SIG-M5 treated with dmso at 0.1 percent for 504 hours (cell line): ENCODE data around the gene VSX2.

ENCODE experiments used
- DNase-seq: peaks from one replicate; lab custom pipeline; 2025; ENCODE audit not compliant: unreplicated experiment; lab: John Stamatoyannopoulos, UW

The VSX2 gene

GRCh38 chr14:74221741-74222140, 17.5 kb upstream of the VSX2 start:
- no peak for DNase-seq

- no peak for DNase-seq
These were observed 16.2 kb upstream of the VSX2 start for GRCh38 chr14:74223016-74223415.

DNA sequence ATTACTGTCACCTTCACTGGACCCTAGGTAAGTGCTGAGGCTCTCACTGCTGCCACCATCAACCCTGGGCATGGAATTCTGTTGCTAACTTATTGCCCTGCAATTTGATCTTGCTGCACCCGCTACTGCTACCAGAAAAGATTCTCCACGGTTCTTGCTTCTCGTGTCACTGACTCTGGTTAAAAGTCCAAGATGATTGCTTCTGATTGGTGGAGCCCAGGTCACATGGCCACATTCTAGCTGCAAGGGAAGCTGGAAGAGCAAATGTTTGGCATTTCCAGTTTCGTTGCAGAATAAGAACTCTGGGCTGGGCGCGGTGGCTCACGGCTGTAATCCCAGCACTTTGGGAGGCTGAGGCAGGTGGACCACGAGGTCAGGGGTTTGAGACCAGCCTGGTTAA, 7.5 kb upstream of the VSX2 start:
- DNase-seq: no peak

DNA sequence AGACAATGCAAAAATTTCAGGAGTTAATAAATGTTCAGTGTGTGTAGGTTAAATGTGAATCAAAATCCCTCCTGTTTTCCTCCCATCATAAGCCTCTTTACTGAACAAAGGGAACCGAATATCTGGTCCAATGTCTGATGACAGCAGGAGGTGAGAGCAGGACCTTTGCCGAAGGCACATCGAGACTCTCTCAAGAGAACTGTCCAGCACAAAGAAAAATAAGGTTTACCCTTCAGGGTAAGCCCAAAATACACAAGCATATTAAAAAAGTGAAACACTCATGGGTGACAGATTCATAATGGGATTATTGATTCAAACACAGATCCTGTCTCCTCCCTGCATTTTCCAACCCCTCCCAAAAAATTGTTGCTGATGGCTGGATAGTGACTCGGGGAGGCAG, 4.2 kb upstream of the VSX2 start:
- DNase-seq: no peak

- DNase-seq: no peak
These were observed 1.8 kb upstream of the VSX2 start for GRCh38 chr14:74237441-74237840.

DNA sequence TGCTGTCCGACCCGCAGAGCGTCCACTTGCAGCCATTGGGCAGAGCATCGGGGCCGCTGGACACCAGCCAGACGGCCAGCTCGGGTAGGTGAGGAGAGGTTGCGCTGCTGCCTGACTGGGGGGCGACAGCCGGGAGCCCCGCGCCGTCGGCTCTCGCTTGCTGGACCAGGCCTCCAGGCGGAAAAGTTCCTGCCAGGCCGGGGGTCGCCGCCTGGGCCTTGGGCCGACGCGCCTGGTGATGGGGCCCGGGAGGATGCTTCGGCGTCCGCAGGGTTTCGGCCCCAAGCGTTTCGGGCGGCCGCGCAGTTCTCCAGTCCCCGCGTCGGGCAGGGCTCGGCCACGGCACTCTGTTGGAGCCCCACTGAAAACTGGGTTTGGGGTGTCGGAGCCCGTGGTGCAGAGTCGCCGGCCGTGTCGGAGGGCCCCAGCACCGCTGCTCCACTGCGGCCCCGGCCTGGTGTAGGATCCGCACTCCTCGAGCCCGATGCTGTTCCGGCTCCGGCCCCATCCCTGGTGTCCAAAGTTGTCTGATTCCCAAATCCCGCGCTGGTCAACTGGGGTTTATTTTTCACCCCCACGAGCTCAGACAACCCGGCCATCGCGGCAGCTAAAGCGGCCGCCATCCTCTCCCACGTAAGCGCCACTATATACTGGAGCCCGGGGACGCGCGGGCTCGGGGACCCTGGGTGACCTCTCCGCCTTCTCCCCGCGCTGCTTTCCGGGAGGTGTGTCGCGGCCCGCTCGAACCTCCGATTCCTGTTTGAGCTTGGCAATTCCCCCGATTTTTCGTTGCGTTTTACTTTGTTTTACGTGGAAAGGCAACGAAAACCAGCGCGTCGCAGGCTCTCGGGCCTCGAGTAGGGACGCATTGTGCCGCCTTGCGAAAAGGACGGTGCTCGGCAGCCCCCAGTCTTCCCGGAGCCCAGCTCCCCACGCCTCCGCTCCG, 872 bp downstream of the VSX2 start:
- no peak for DNase-seq

- no peak for DNase-seq
These were observed 1.8 kb downstream of the VSX2 start for GRCh38 chr14:74240794-74241651.

DNA sequence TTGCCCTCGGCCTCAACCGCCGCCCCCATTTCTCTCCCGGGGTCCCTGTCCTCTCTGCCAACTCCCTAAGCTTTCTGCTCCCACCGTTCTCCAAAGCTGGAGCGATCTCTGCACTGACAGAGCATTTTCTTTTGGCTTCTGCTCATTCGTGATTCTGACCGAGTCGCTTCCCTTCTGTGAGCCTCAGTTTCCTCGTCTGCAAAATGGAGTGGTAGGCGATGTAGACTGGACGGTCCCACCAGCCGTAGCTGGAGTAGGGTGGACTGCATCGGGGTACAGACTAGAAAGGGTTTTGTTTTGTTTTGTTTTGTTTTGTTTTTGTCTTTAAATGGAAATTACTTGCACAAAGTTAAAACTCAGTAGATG, 2.4 kb downstream of the VSX2 start:
- no peak for DNase-seq

DNA sequence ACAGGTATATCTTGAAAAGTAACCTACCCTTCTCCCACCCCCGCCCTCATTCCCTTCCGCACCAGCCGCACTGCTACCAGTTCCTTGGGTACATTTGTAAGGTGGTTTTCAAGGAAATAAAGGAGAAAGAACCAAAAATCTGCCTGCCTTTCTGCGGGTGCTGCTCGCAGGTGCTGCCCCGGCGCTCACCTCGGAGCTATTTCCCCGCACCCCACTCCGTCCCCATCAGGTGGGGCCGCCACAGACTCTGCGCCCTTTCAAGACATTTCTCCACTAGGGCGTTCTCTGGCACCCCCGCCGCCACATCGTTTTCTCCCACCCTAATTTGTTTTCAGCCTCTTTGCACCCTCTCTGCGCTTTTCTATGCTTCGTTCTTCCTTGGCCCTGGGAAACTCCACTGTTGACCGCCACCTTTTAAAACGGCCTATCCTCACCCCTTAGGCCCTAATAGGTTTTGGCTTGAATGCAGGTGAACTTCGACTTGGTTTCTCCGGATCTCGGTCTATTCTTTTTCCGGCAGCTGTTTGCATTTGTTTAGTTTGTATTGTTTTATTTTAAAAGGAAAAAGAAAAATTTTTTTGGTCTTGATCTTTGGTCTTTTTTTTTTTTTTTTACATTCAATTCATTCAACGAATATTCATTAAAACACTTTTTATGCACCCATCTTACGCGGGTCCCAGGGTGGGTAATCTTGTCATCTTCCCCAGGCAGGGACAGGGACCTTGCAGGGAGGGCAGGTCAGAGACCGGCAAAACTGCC, 3.0 kb downstream of the VSX2 start:
- no peak for DNase-seq

- no peak for DNase-seq
These were observed 3.5 kb downstream of the VSX2 start for GRCh38 chr14:74242780-74243042.

- no peak for DNase-seq
These were observed 3.8 kb downstream of the VSX2 start for GRCh38 chr14:74243051-74243450.

DNA sequence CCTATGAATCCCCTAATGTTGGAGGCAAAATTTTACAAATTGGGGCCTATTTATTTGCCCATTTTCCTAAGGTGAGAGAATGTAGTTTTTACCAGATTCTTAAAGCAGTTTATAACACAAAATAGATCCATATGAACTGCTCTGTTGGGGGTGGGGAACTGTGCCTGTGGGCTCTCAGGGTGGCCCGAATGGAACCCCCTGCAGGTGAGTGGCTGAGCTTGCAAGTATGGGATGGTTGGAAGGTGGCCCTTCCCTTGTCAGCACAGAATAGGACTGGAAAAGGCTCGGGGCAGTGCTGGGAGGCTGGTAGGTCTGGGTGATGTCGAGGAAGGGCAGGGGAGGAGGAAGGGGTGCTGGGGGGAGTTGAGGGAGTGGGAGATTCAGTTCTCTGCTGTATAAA, 4.9 kb downstream of the VSX2 start:
- no peak for DNase-seq

DNA sequence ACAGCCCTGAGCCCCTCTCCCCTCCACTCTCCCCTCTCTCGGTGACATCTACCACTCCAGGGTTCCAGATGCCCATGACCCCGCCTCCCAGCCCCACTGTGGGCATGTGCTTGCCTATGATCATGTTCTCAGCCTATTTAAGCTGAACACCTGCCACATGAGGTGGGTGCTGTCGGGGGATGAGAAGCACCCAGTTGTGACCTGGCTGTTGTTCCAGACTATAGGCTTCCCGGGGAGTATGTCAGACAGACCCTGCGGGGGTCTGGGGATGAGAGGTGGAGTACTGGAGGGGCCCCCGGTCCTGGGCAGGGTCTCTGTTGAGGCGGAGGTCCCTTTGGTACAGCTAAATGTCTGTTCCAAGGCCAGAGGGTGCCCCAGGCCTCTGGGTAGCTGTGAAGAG, 6.0 kb downstream of the VSX2 start:
- DNase-seq: no peak

GRCh38 chr14:74246542-74246941, 7.3 kb downstream of the VSX2 start:
- DNase-seq: no peak

DNA sequence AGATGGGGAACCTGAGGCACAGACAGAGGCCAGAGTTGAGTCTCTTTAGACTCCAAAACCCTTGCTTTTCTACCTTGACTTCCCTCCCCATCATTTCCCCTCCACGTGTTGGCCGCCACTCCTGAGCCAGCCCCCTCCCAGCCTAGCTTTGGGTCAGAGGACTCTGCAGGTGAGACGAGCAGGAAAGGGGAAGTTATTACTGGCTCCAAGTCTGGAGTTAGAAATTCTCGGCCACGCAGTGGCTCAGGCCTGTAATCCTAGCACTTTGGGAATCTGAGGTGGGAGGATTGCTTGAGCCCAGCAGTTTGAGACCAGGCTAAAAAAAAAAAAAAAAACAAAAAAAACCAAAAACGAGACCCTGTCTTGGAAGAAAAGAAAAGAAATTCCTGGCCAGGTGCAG, 8.8 kb downstream of the VSX2 start:
- no peak for DNase-seq

DNA sequence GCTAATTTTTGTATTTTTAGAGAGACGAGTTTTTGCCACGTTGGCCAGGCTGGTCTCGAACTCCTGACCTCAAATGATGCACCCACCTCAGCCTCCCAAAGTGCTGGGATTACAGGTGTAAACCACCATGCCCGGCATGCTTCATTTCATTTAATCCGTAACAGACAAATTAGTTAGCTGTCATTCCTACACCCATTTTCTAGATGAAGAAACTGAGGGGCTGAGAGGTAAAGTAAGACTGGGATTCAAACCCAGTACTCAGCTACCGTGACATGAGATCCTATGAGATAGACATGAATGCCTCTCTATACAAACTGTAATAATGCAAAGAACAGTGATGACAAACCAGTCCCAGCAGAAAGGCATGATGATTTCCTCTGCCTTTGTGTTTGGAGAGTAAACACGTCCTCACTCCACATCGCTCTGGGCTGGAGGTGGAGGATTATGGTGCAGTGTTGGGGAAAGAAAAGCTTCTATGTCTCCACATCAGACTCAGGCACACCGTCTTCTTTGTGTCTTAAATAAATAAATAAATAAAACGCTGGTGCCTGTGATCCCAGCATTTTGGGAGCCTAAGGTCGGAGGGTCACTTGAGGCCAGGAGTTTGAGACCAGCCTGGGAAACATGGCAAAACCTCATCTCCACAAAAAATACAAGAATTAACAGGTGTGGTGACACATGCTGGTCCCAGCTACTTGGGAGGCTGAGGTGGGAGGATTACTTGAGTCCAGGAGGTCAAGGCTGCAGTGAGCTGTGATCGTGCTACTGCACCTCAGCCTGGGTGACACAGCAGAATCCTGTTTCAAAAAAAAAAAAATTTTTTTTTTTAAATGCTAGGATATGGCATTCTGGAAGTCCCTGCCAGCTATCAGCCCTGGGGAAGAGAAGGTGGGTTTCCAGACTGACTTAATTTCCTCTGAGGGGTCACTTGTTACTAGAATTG, 10.5 kb downstream of the VSX2 start:
- no peak for DNase-seq

DNA sequence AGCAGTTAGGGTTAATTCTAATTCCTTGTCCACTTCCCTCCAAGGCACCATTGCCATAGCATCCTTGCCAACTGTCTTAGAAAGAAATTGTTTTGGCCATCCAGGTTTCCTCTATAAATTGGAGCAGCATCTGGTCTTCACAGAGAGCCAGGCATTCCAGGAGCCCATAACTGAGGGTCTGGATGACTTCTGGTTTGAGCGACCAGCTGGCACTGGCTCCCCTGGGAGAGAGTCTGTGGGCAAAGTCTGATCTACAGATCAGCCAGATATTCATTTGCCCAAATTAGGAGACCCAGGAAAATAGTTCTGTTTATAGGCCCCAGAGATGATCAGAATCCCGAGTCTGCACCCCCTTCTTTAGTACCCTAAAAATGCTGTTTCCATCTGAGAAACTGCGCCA, 16.0 kb downstream of the VSX2 start:
- DNase-seq: no peak

GRCh38 chr14:74257078-74257940, 18.1 kb downstream of the VSX2 start:
- no peak for DNase-seq

- no peak for DNase-seq
These were observed 18.9 kb downstream of the VSX2 start for GRCh38 chr14:74257941-74258763.
